Heart left ventricle (tissue), 16 donors: ENCODE measurements around the gene MICAL2. TPM values are rescaled to one million over a fixed set of nuclear protein-coding genes. Genes with fewer than 3 reads are reported as not detected.

Experiments used
- ATAC-seq, 4 donors: fragments of 200-7000 bp; cut with Tn5 transposase; one replicate each; pipeline ENCODE4 v1.9.1; 2020 to 2022; ENCODE audit warnings: moderate library complexity in 4 of 4, mild to moderate bottlenecking in 3 of 4, moderate number of reproducible peaks in 1 of 4
- DNase-seq, 5 donors: peaks; one replicate each; pipeline ENCODE4 v3.0.0-alpha.2; 2020
- H3K27ac ChIP-seq, 12 donors: fragments of 200-600 bp; sonication (generic) in 4 of 12; one replicate each; pipeline versions ENCODE4 v1.5.0 to v1.8.0; 2016 to 2022; ENCODE audit warnings: mild to moderate bottlenecking in 2 of 12
- H3K27me3 ChIP-seq, 9 donors: fragments of 200-600 bp; sonication (generic) in 2 of 9; one replicate each; pipeline versions ENCODE4 v1.5.1 to v1.8.0; 2016 to 2022; ENCODE audit warnings: mild to moderate bottlenecking in 3 of 9
- H3K36me3 ChIP-seq, 9 donors: fragments of 200-600 bp; sonication (generic) in 2 of 9; one replicate each; pipeline versions ENCODE4 v1.5.0 to v1.8.0; 2018 to 2022; ENCODE audit warnings: mild to moderate bottlenecking in 2 of 9
- H3K4me1 ChIP-seq, 12 donors: fragments of 200-600 bp; sonication (generic) in 4 of 12; one replicate each; pipeline versions ENCODE4 v1.5.0 to v1.8.0; 2016 to 2022; ENCODE audit warnings: mild to moderate bottlenecking in 3 of 12
- H3K4me3 ChIP-seq, 12 donors: fragments of 200-600 bp; sonication (generic) in 4 of 12; one replicate each; pipeline versions ENCODE4 v1.5.0 to v1.8.0; 2017 to 2022; ENCODE audit warnings: mild to moderate bottlenecking in 9 of 12, moderate library complexity in 4 of 12
- H3K9me3 ChIP-seq, 12 donors: fragments of 200-600 bp; sonication (generic) in 4 of 12; one replicate each; pipeline versions ENCODE4 v1.5.0 to v1.8.0; 2016 to 2022; ENCODE audit warnings: mild to moderate bottlenecking in 1 of 12
- POLR2A ChIP-seq, 2 donors: fragments of 450-650 bp; IDR thresholded peaks; one replicate each; pipeline ENCODE4 v1.6.1; 2017; ENCODE audit warnings: antibody characterized with exemption in 2 of 2, mild to moderate bottlenecking in 2 of 2, moderate library complexity in 2 of 2
- WGBS, 4 donors: extraction: QIAGEN DNeasy Blood & Tissue Kit in 2 of 4; methylation state at CpG; one replicate each; pipeline versions ENCODE4 v1.1.5 to v1.1.7; 2013 to 2018; 5-methylcytosine and 5-hydroxymethylcytosine counted together
- intact Hi-C, 10 donors: fragments of 100-400 bp; cut with DNase I; formaldehyde crosslinking; loops; one replicate each; pipeline versions ENCODE4 v1.11.1 to v1.14.2; 2022
- polyA plus RNA-seq, 2 donors: library from polyadenylated mRNA; stranded (reverse); fragments of 200-250 nt; gene quantifications; one replicate each; pipeline ENCODE4 v1.2.3, GENCODE V29; 2013
- total RNA-seq, 9 donors: library from RNA; depleted of rRNA in 2 of 9; stranded (reverse); fragments of >200 nt in 2 of 9; fragmentation: NEBNext Ultra II Directional in 3 of 9; extraction: Animal tissue kit (Norgen Biotek cat#: 25700) in 3 of 9; gene quantifications; one replicate each; pipeline versions ENCODE4 v1.1.0 to v1.2.4, GENCODE V29; 2016 to 2023
- TF ChIP-seq, protein P1 (sequence below), 12 donors: fragments of 200-600 bp; sonication (generic) in 4 of 12; IDR thresholded peaks; one replicate each; pipeline versions ENCODE4 v1.5.0 to v1.8.0; 2018 to 2022; ENCODE audit warnings: antibody characterized with exemption in 12 of 12, mild to moderate bottlenecking in 5 of 12
- donor health status: ischemic (EF 13 %, LVEDD 7.1; RV severe dilation, severe dysfunction).
- donor health status: healthy with polysubstance abuse.
- donor health status: DM: no; HTN: yes; CAD: no.
- donor health status: DM: no; HTN: no; CAD: no.
- donor health status: ischemic (EF 25% LVEDD 6.9; RV normal size, moderate dysfunction).
- donor health status: ischemic (EF 25% LVEDD 5.7; RV mildly dilated, moderate dysfunction).
- donor health status: healthy.
- donor health status: DM: yes; HTN: yes; CAD: no.
- donor health status: ischemic (EF 35%, LVEDD 5.7; RV mildly dilated, moderate dysfunction).
- donor health status: nonischemic (EF 11% LVEDD 7.7; RV severe dilation, severe dysfunction).
- donor health status: DM: yes; HTN: yes; CAD: no.
- donor health status: PGD.
- donor health status: ischemic (EF 29% LVEDD 5.4; RV normal size, mild dysfunction).
- donor health status: nonischemic (EF 23%, LVEDD 6.1; RV moderate dilation, normal function).

Gene MICAL2
- total and polyA plus RNA-seq, 11 donors = 37.6 to 110 (median 86.4) TPM

DNA sequence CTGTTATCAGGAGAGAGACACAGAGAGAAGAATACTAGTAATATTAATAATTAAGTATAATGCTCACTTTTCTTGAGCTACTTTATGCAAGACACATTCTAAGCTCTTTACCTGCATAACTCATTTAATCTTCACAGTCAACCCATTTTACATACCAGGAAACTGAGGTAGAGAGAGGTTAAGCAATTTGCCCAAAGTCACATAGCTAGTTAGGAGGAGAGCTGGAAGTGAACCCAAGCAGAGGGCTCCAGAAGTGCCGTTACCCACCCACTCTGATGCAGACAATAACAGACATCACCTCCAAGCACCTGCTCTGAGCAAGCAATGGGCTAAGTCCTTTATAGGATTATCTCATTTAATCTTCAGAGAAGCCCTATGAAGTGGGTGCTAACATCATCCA is 24.8 kb downstream of the MICAL2 start:
- DNase-seq = no peak
- no peak for ATAC-seq
- peak overlapping the region in 1 of 12 donors; percentile 87 for H3K27ac ChIP-seq

DNA sequence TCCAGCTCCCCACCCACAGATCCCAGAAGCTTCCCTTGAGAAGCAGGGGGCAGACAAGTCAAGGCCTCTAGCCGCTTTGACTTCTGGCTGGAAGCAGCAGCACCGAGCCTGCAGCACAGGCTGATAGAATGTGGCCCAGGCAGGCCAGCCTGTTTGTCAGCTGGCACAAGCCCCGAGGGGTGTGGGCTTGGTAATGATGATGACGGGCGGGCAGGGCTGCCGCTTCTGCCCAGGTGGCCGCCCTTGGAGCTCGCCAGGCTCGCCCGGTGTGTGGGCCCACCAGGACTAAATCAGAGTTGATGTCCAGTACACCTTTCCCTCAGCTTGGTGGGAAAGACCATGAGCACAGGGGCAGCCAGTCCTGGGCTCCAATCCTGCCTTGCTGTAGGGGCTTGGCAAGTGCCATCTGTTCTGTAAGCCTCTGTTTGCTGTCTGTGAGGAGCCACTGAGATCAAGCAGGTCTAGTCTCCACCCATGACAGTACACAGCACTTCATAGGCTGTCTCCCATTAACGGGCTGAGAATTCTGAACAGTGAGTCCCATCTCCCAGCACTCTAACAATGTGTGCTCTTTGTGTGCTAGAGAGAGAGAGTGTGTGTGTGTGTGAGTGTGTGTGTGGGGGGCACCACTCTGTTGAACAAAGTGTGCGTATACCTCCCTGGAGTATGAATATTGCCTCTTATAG is 26.8 kb downstream of the MICAL2 start:
- peaks cover 0 to 12% (median 0%) of the 10 kb centered on the region in 9 donors for H3K36me3 ChIP-seq
- peaks cover 0 to 94% (median 59%) of the 10 kb centered on the region in 12 donors for H3K4me1 ChIP-seq
- no peaks in the 10 kb centered on the region for H3K9me3 ChIP-seq
- H3K27ac ChIP-seq = peak overlapping the region in 4 of 12 donors; percentile 3 to 87 (median 24)
- H3K27me3 ChIP-seq = no peaks in the 10 kb centered on the region
- TF ChIP-seq, protein P1, sequence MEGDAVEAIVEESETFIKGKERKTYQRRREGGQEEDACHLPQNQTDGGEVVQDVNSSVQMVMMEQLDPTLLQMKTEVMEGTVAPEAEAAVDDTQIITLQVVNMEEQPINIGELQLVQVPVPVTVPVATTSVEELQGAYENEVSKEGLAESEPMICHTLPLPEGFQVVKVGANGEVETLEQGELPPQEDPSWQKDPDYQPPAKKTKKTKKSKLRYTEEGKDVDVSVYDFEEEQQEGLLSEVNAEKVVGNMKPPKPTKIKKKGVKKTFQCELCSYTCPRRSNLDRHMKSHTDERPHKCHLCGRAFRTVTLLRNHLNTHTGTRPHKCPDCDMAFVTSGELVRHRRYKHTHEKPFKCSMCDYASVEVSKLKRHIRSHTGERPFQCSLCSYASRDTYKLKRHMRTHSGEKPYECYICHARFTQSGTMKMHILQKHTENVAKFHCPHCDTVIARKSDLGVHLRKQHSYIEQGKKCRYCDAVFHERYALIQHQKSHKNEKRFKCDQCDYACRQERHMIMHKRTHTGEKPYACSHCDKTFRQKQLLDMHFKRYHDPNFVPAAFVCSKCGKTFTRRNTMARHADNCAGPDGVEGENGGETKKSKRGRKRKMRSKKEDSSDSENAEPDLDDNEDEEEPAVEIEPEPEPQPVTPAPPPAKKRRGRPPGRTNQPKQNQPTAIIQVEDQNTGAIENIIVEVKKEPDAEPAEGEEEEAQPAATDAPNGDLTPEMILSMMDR (IDR thresholded peaks at IDR 0.05) = no peak
- no peak for TF ChIP-seq POLR2A (IDR thresholded peaks at IDR 0.05)
- DNase-seq (no peak), ATAC-seq (peak in 2 of 4 donors; percentile 4 to 14)
- intact Hi-C loops = loop anchor here in 1 of 10 donors (5.0 kb wide), 1 partner anchor 770 kb away; no protein-coding TSS in a partner anchor
- no peak overlapping the region for H3K4me3 ChIP-seq
- 72 to 95% (median 85%) methylated on average over 4 to 12 of the region's 12 CpGs for whole genome bisulfite sequencing, 4 donors

More for the DNA sequence above, 24.8 kb downstream of the MICAL2 start:
- Histone ChIP-seq H3K4me3 (no peak overlapping the region), H3K9me3 (no peaks in the 10 kb centered on the region), H3K27me3 (no peaks in the 10 kb centered on the region), H3K4me1 (peaks cover 0 to 90% (median 60%) of the 10 kb centered on the region in 12 donors), H3K36me3 (peaks cover 0 to 10% (median 0%) of the 10 kb centered on the region in 9 donors)
- TF ChIP-seq, protein P1 (IDR thresholded peaks at IDR 0.05) = no peak
- no peak for TF ChIP-seq POLR2A (IDR thresholded peaks at IDR 0.05)
- WGBS, 4 donors = 95 to 100% (median 99%) methylated on average over 1 of the region's 1 CpG
- intact Hi-C loops = loop anchor here in 1 of 10 donors (5.0 kb wide), 1 partner anchor 772 kb away; no protein-coding TSS in a partner anchor

DNA sequence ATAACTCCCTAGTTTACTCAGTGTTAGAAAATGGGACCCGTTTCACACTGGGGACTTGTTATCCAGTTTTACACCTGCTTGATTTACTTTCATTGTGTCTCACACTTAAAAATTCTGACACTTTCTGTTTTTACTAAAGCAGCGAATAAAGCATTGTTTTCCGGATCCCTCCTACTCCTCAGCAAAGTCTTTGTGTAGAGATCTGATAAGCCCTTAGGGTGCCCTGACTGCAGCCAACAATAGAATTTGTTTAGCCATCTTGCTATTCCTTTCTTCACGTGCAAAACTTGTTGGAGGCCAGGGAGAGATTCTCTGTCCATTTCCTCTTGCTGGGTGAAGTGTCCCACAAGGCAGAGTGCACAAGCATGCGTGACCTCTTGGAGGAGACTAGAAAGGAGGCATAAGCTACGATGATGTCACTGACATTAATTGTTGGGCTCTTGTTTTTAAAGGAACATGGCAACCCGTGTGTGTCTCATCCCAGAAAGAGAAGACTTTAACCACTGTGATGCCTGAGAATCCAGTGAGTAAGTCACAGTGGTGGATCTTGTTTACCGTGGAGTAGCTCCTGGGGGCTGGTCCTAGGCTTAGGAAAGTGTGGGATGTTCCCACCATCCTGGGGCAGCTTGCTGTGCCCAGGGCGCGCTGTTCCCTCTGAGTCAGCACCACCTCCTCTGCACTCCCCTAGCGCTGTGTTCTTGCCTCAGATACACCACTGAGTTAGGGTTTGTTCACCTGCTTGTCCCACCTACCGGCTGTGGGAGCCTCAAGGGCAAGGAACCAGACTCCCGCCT is 27.7 kb downstream of the MICAL2 start:
- Histone ChIP-seq H3K4me1 (peaks cover 0 to 96% (median 61%) of the 10 kb centered on the region in 12 donors), H3K27me3 (no peaks in the 10 kb centered on the region), H3K36me3 (peaks cover 0 to 12% (median 0%) of the 10 kb centered on the region in 9 donors), H3K4me3 (no peak overlapping the region), H3K27ac (peak overlapping the region in 7 of 12 donors; percentile 42 to 87 (median 52)), H3K9me3 (no peaks in the 10 kb centered on the region)
- 60 to 66% (median 64%) methylated on average over 12 to 13 of the region's 13 CpGs for WGBS, 4 donors
- no peak for DNase-seq
- intact Hi-C loops = loop anchor here in 1 of 10 donors (5.0 kb wide), 1 partner anchor 769 kb away; no protein-coding TSS in a partner anchor
- peak in 2 of 4 donors; percentile 11 to 13 for ATAC-seq
- no peak for TF ChIP-seq POLR2A (IDR thresholded peaks at IDR 0.05)
- TF ChIP-seq, protein P1 (IDR thresholded peaks at IDR 0.05) = no peak
